Kidney (tissue), 14 donors: ENCODE measurements around the gene MAP1LC3A. TPM values are rescaled to one million over a fixed set of nuclear protein-coding genes. Genes with fewer than 3 reads are reported as not detected.

ENCODE experiments used
- DNase-seq, 5 donors: peaks; one replicate each; pipeline ENCODE4 v3.0.0-alpha.2; 2013 to 2020
- FAIRE-seq: peaks from 2 replicates; lab custom pipeline; 2012; peaks lifted over from hg19 to GRCh38; lab: Jason Lieb, UNC
- H3K27ac ChIP-seq, 2 donors: one replicate each; pipeline ENCODE4 v1.7.0; 2013; ENCODE audit warnings: low read depth in 2 of 2, low read length in 2 of 2, inconsistent platforms in 1 of 2
- H3K27me3 ChIP-seq: one replicate; pipeline ENCODE4 v1.7.1; 2013; ENCODE audit warnings: low read length, inconsistent platforms; ENCODE audit not compliant: control insufficient read depth, insufficient read depth
- H3K36me3 ChIP-seq, 3 donors: one replicate each; pipeline versions ENCODE4 v1.7.0 to v1.7.1; 2013; ENCODE audit warnings: low read length in 3 of 3, control low read depth in 1 of 3, inconsistent platforms in 1 of 3; ENCODE audit not compliant: insufficient read depth in 3 of 3, control insufficient read depth in 2 of 3
- H3K4me1 ChIP-seq, 3 donors: one replicate each; pipeline versions ENCODE4 v1.7.0 to v1.7.1; 2013; ENCODE audit warnings: low read length in 3 of 3, inconsistent platforms in 1 of 3, low read depth in 1 of 3; ENCODE audit not compliant: control insufficient read depth in 2 of 3, insufficient read depth in 2 of 3
- H3K4me3 ChIP-seq, 3 donors: one replicate each; pipeline versions ENCODE4 v1.7.0 to v1.8.1; 2013; ENCODE audit warnings: low read length in 3 of 3, control low read depth in 1 of 3, inconsistent platforms in 1 of 3
- H3K9ac ChIP-seq, 3 donors: one replicate each; pipeline versions ENCODE4 v1.7.0 to v1.7.1; 2013; ENCODE audit warnings: low read length in 3 of 3, control low read depth in 1 of 3, inconsistent platforms in 1 of 3
- H3K9me3 ChIP-seq, 3 donors: one replicate each; pipeline versions ENCODE4 v1.7.0 to v1.7.1; 2013; ENCODE audit warnings: low read length in 3 of 3, control low read depth in 1 of 3, inconsistent platforms in 1 of 3; ENCODE audit not compliant: control insufficient read depth in 2 of 3, insufficient read depth in 1 of 3
- CTCF ChIP-seq: IDR thresholded peaks from 3 replicates; pipeline ENCODE4 v1.5.1; 2012; ENCODE audit warnings: mild to moderate bottlenecking, moderate library complexity, borderline replicate concordance; ENCODE audit not compliant: insufficient read depth; ENCODE audit errors: extremely low read depth
- intact Hi-C: fragments of 100-400 bp; cut with DNase I; formaldehyde crosslinking; loops from one replicate; pipeline ENCODE4 v1.11.1; 2022
- polyA plus RNA-seq: library from polyadenylated mRNA; stranded (reverse); fragments of 350-450 nt; fragmentation: Illumina TruSeq; extraction: RNeasy Lipid Tissue Mini Kit (QIAGEN cat#74804); gene quantifications from one replicate; pipeline ENCODE4 v1.2.3, GENCODE V29; 2014; ENCODE audit warnings: low read depth, low replicate concordance; ENCODE audit not compliant: insufficient read depth
- total RNA-seq: library from RNA; stranded (reverse); fragmentation: NEBNext Ultra II Directional; extraction: Animal tissue kit (Norgen Biotek cat#: 25700); gene quantifications from one replicate; pipeline ENCODE4 v1.2.1, GENCODE V29; 2021
- donor health status: control.
- donor health status: control.
- donor health status: control.
- donor health status: control.
- donor health status: control.
- donor health status: DM: yes; HTN: yes; CAD: no.
- donor health status: Normal renal cell carcinoma (clear cell type).

Gene MAP1LC3A
- total and polyA plus RNA-seq, 2 donors from 2014 or later: 42.5 to 153 TPM

DNA sequence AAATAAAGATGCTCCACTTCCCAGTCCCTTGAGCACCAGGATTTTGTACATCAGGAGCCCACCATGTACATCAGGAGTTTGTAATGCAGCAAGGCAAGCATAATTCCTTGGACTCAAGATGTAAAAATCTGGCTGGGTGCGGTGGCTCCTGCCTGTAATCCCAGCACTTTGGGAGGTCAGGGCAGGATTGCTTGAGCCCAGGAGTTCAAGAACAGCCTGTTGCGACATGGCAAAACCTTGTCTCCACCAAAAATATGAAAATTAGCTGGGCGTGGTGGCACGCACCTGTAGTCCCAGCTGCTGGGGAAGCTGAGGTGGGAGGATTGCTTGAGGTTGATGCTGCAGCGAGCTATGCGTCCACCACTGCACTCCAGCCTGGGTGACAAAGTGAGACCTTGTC is 16.1 kb upstream of the MAP1LC3A start:
- Histone ChIP-seq H3K4me3 (no peak overlapping the region), H3K27me3 (no peaks in the 10 kb centered on the region), H3K9ac (no peak overlapping the region), H3K27ac (no peak overlapping the region), H3K9me3 (no peaks in the 10 kb centered on the region), H3K4me1 (no peaks in the 10 kb centered on the region), H3K36me3 (peaks cover 0 to 25% (median 0%) of the 10 kb centered on the region in 3 donors)
- DNase-seq (no peak), FAIRE-seq (no peak)
- intact Hi-C loops: no loop called here
- TF ChIP-seq CTCF: no peak

GRCh38 chr20:34543463-34544056 is 15.0 kb upstream of the MAP1LC3A start:
- no peak overlapping the region for H3K4me3 ChIP-seq
- no peak for TF ChIP-seq CTCF
- DNase-seq (no peak), FAIRE-seq (no peak)
- peaks cover 0 to 25% (median 0%) of the 10 kb centered on the region in 3 donors for H3K36me3 ChIP-seq
- no peaks in the 10 kb centered on the region for H3K9me3 ChIP-seq
- intact Hi-C loops: no loop called here
- H3K27ac ChIP-seq: no peak overlapping the region
- H3K27me3 ChIP-seq: no peaks in the 10 kb centered on the region
- H3K9ac ChIP-seq: no peak overlapping the region
- H3K4me1 ChIP-seq: no peaks in the 10 kb centered on the region

GRCh38 chr20:34544109-34544796 is 14.3 kb upstream of the MAP1LC3A start:
- H3K27me3 ChIP-seq: no peaks in the 10 kb centered on the region
- DNase-seq (peak in 3 of 5 donors; percentile 34 to 56 (median 53)), FAIRE-seq (no peak)
- peaks cover 0 to 22% (median 0%) of the 10 kb centered on the region in 3 donors for H3K36me3 ChIP-seq
- H3K9ac ChIP-seq: no peak overlapping the region
- intact Hi-C loops: no loop called here
- no peak overlapping the region for H3K4me3 ChIP-seq
- no peak for TF ChIP-seq CTCF
- H3K9me3 ChIP-seq: no peaks in the 10 kb centered on the region
- no peak overlapping the region for H3K27ac ChIP-seq
- no peaks in the 10 kb centered on the region for H3K4me1 ChIP-seq
